ENCODE results near the gene HVCN1.

Gene HVCN1

DNA sequence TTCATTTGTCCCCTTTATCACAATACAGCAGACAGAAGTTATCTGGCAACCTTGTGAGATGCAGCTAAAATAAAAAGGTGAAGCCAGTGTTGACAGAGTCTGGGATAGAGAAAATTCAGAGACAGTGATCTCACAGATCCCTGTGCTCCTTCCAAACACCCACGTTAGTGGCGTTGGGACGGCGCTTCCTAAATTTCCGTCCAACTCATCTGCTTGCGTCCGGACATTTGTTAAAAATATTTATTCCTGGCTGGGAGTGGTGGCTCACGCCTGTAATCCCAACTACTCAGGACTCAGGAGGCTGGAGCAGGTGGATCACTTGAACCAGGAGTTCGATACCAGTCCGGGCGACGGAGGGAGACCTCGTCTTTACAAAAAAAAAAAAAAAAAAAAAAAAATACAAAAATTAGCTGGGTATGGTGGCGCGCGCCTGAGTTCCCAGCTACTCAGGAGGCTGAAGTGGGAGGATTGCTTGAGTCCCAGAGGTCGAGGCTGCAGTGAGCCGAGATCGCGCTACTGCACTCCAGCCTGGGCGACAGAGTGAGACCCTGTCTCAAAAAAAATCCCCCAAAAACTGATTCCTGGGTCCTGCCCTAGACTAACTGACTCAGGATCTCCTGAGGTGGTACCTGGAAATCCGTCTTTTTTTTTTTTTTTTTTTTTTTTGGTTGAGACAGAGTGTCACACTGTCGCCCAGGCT lies 75.7 kb downstream of the HVCN1 start:
- no peak for TF ChIP-seq POLR2AphosphoS5 (IDR thresholded peaks at IDR 0.05; ENCODE audit: low read depth, low read length)
- TF ChIP-seq TAF1 (IDR thresholded peaks at IDR 0.05; ENCODE audit: borderline replicate concordance, insufficient read depth, low read length) = no peak
- no peak for TF ChIP-seq SIN3A (IDR thresholded peaks at IDR 0.05; ENCODE audit: borderline replicate concordance, insufficient read depth, low read length)
- TF ChIP-seq, protein P1, sequence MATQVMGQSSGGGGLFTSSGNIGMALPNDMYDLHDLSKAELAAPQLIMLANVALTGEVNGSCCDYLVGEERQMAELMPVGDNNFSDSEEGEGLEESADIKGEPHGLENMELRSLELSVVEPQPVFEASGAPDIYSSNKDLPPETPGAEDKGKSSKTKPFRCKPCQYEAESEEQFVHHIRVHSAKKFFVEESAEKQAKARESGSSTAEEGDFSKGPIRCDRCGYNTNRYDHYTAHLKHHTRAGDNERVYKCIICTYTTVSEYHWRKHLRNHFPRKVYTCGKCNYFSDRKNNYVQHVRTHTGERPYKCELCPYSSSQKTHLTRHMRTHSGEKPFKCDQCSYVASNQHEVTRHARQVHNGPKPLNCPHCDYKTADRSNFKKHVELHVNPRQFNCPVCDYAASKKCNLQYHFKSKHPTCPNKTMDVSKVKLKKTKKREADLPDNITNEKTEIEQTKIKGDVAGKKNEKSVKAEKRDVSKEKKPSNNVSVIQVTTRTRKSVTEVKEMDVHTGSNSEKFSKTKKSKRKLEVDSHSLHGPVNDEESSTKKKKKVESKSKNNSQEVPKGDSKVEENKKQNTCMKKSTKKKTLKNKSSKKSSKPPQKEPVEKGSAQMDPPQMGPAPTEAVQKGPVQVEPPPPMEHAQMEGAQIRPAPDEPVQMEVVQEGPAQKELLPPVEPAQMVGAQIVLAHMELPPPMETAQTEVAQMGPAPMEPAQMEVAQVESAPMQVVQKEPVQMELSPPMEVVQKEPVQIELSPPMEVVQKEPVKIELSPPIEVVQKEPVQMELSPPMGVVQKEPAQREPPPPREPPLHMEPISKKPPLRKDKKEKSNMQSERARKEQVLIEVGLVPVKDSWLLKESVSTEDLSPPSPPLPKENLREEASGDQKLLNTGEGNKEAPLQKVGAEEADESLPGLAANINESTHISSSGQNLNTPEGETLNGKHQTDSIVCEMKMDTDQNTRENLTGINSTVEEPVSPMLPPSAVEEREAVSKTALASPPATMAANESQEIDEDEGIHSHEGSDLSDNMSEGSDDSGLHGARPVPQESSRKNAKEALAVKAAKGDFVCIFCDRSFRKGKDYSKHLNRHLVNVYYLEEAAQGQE (IDR thresholded peaks at IDR 0.05; ENCODE audit: insufficient read depth in 1 of 2, low read depth in 2 of 2, low read length in 2 of 2) = no peak

DNA sequence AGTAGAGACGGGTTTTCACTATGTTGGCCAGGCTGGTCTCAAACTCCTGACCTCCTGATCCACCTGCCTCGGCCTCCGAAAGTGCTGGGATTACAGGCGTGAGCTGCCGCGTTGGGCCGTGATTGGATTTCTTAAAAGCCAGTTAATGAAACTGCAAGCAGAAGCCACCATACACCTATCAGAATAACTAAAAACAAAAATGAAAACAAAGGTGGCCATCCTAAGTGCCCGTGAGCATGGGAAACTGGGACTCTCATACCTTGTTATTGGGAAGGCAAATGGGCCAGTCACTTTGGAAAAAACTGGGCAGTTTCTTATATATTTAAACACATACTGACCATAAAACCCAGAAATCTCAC lies 82.7 kb downstream of the HVCN1 start:
- TF ChIP-seq FOXP2 (optimal IDR thresholded peaks at IDR 0.05; ENCODE audit: borderline replicate concordance, extremely low read depth, extremely low read length, insufficient read depth) (no peak), TAF1 (IDR thresholded peaks at IDR 0.05; ENCODE audit: borderline replicate concordance, insufficient read depth, low read length) (no peak), POLR2AphosphoS5 (IDR thresholded peaks at IDR 0.05; ENCODE audit: low read depth, low read length) (no peak), SIN3A (IDR thresholded peaks at IDR 0.05; ENCODE audit: borderline replicate concordance, insufficient read depth, low read length) (no peak)

DNA sequence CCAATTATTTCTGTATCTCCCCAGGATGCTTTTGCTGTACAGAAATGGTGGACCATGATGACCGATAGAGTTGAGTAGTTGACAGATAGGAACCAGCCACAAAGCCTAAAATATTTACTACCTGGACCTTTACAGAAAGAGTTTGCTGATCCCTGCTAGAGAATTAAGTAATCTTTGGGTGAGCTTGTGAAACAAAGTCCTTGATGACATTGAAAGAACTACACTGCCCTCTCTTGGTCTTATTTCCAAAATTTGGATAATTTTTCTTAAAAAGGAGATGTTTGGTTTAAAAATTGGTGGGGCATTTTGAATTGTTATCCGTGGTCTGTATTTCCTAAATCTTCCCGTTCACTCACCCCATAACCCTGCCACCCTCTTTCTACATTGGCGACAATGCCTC lies 88.7 kb downstream of the HVCN1 start:
- TF ChIP-seq POLR2AphosphoS5 (IDR thresholded peaks at IDR 0.05; ENCODE audit: low read depth, low read length) = no peak
- TF ChIP-seq SIN3A (IDR thresholded peaks at IDR 0.05; ENCODE audit: borderline replicate concordance, insufficient read depth, low read length) = no peak
- TF ChIP-seq TAF1 (IDR thresholded peaks at IDR 0.05; ENCODE audit: borderline replicate concordance, insufficient read depth, low read length) = no peak
- TF ChIP-seq FOXP2 (optimal IDR thresholded peaks at IDR 0.05; ENCODE audit: borderline replicate concordance, extremely low read depth, extremely low read length, insufficient read depth) = no peak
- TF ChIP-seq, protein P1 (IDR thresholded peaks at IDR 0.05; ENCODE audit: insufficient read depth in 1 of 2, low read depth in 2 of 2, low read length in 2 of 2) = no peak

DNA sequence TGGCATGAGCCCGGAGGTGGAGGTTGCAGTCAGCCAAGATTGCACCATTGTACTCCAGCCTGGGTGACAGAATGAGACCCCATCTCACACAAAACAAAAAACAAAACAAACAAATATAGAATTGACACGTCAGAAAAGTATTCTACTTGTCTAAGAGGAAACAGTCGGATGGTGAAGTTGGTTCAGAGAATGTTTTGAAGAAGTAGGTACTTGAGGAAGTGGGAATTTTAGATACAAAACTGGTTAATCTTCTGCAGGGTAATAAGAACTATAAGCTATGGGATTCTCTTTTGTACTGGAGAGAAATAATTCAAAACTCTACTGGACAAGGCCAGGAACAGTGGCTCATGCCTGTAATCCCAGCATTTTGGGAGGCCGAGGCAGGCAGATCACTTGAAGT lies 89.6 kb downstream of the HVCN1 start:
- TF ChIP-seq FOXP2 (optimal IDR thresholded peaks at IDR 0.05; ENCODE audit: borderline replicate concordance, extremely low read depth, extremely low read length, insufficient read depth) (no peak), TAF1 (IDR thresholded peaks at IDR 0.05; ENCODE audit: borderline replicate concordance, insufficient read depth, low read length) (no peak), POLR2AphosphoS5 (IDR thresholded peaks at IDR 0.05; ENCODE audit: low read depth, low read length) (no peak), SIN3A (IDR thresholded peaks at IDR 0.05; ENCODE audit: borderline replicate concordance, insufficient read depth, low read length) (no peak)
- TF ChIP-seq, protein P1 (IDR thresholded peaks at IDR 0.05; ENCODE audit: insufficient read depth in 1 of 2, low read depth in 2 of 2, low read length in 2 of 2) = no peak

All from PFSK-1 (cell line).